ENCODE measurements around the gene RETREG1.

RETREG1 gene

DNA sequence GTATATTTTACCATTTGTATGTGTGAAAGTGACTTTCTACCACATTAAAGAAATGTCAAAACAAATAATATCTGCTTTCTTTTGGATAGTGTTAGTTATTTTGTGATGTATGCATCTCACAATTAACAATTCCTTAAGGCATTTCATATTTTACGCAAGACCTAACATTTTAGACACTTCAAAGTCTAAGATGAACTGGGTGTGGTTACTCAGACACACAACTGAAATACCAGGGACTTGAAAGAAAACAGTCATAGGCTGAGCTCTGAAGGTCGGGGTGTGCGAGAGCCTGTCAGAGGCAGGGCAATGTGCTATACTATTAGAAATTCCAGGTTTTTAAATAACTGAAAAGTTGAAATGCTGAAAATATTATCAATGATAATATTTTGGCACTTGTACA lies 106.7 kb downstream of the RETREG1 start:
- TF ChIP-seq, protein P1, sequence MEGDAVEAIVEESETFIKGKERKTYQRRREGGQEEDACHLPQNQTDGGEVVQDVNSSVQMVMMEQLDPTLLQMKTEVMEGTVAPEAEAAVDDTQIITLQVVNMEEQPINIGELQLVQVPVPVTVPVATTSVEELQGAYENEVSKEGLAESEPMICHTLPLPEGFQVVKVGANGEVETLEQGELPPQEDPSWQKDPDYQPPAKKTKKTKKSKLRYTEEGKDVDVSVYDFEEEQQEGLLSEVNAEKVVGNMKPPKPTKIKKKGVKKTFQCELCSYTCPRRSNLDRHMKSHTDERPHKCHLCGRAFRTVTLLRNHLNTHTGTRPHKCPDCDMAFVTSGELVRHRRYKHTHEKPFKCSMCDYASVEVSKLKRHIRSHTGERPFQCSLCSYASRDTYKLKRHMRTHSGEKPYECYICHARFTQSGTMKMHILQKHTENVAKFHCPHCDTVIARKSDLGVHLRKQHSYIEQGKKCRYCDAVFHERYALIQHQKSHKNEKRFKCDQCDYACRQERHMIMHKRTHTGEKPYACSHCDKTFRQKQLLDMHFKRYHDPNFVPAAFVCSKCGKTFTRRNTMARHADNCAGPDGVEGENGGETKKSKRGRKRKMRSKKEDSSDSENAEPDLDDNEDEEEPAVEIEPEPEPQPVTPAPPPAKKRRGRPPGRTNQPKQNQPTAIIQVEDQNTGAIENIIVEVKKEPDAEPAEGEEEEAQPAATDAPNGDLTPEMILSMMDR (IDR thresholded peaks at IDR 0.05; ENCODE audit: extremely low read depth, missing control alignments): no peak
- no peak for DNase-seq (ENCODE audit: low spot score)

DNA sequence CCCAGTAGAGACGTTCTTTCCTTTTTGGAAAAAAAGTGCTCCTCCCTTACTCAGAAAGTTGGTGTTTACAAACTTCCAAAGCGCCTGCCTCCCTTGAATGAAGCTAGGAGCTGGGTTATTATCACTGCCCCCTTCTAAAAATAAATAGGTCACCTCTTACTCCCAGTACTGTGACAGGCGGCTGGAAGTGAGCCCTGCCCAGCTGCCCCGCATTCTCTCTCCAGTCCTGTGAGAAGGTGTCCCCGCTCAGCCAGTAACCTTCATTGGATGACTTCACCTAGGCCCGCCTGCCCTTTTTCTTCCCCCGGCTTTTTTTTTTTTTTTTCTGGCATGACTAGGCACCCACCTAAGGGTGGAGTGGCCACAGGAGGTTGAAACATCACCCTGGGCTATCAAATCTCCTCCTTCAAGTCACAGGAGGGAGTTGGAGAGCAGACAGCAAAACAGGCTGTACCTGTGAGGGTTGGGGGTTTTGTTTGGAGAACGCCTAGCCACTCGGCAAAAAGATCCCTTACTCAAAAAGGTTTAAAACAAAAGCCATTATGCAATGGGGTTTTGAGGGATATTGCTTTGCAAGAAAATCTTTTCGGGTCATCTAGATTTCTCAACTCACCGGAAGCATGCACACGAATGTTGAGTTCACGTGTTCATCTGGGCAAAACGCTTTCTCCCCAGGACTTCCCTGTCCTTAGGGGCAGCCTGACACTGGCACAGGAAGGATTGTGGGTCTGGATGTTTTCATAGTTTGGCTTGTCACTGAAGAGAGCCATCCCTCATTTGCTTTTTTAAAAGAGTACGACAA lies 107.9 kb downstream of the RETREG1 start:
- DNase-seq (ENCODE audit: low spot score): no peak
- TF ChIP-seq, protein P1 (IDR thresholded peaks at IDR 0.05; ENCODE audit: extremely low read depth, missing control alignments): no peak

DNA sequence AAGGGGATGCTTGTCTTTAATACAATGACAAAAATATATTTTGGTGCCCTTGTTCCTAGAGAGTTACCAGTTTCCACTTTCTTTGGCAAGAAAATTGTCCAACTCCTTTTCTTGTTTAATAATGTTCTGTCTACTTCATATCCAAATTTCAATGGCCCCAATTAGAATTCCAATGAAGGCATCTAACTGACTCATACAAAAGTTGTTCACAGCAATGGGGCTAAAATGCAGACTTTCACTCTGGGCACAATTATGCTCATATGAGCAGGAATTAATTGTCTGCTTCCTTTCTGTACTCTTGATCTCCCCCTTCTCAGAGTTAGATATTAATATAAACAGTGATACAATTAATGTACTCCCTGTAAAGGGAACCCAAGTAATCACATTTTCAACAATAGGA lies 109.1 kb downstream of the RETREG1 start:
- DNase-seq (ENCODE audit: low spot score): no peak
- TF ChIP-seq, protein P1 (IDR thresholded peaks at IDR 0.05; ENCODE audit: extremely low read depth, missing control alignments): no peak

DNA sequence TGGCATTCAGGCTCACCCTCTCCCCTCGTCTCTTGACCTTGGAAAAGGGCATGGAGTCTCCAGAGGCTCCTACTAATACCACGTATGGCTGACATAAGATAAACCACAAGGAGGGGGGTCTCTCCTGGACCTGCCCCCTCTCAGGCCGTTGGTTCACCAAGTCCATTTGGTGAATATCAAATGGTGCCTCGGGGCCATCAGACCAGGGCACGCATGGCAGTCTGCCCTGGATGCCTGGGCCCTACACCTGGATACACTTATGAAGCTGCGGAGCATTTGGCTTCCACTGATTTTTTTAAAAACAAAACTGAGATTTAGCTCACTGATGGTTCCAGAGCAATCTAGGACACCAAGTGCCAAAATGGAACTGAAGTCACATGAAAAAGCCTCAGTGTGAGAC lies 110.9 kb downstream of the RETREG1 start:
- TF ChIP-seq, protein P1 (IDR thresholded peaks at IDR 0.05; ENCODE audit: extremely low read depth, missing control alignments): no peak
- DNase-seq (ENCODE audit: low spot score): no peak

DNA sequence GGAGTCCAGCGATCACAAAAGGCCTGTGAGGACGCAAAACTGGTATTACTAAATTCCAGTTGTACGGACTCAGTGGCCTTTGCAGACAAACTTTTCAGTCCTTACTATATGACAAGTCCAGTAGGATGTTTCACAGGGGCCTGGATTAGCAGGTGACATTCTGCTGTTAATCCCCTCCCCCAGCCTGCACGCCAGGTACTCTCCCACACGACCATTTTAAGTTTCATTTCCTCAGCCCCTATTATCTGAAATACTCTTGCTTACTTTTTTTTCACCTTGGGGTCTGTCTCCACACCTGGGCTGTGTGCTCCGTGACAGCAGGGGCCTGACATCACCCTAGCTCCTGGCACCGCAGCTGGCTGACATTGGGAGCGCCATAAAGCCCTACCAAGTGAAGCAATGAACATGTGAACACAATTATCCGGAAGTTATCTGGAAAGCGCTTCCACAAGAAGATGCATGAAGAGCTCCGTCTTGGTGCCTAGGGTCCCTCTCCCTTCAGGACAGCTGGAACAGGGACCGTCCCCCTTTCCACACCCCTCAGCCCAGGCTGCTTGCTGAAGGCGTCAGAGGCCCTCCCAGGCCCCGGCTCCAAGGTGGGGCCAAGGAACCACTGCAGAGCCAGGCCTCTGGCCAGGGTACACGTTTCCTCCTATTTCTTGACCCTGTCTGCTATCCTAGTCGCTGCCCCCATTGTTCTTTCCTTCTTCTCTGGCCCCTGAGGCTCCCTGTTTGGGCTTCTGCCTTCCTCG lies 111.5 kb downstream of the RETREG1 start:
- DNase-seq (ENCODE audit: low spot score): no peak
- TF ChIP-seq, protein P1 (IDR thresholded peaks at IDR 0.05; ENCODE audit: extremely low read depth, missing control alignments): no peak

DNA sequence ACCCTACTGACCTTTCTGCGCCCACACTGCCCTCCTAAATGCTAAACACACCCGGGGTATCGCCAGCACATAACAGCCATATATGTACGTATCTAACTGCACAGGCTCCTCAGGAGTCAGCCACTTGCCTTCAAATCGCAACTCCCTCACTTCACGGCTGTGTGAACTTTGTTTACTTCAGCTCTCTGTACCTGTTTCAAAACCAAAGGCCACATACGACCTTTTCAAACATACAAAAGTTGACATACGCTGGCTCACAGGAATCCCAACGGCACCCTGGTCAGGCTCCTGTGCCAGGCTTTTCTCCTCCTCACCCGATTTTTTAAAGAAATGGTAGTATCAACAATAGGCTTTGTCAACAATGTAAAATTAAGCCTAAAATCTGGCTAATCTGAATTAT lies 112.2 kb downstream of the RETREG1 start:
- no peak for DNase-seq (ENCODE audit: low spot score)
- TF ChIP-seq, protein P1 (IDR thresholded peaks at IDR 0.05; ENCODE audit: extremely low read depth, missing control alignments): no peak

DNA sequence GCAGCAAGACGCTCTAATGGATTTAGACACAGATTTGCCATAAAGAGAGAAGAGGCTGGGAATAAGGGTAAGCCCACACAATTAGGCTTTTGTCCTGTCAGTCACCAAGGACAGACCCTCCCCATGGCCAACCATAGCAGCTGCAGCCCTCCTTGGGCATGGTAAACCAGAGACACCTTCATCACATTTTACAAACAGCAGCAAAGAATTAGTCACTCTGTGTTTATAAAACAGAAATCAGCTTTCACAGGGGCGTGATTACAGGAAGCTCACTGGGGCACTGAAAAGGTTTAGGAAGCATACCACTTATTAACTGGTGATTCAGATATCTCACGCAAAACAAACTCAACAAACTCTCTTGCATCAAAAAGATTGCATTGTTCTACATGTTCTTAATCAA lies 113.9 kb downstream of the RETREG1 start:
- TF ChIP-seq, protein P1 (IDR thresholded peaks at IDR 0.05; ENCODE audit: extremely low read depth, missing control alignments): no peak
- no peak for DNase-seq (ENCODE audit: low spot score)
